B cell (primary cell): ENCODE data around the gene CPED1. TPM values are rescaled to one million over a fixed set of nuclear protein-coding genes. Genes with fewer than 3 reads are reported as not detected.

ENCODE experiments used
- ATAC-seq: fragments of 200-7000 bp; cut with Tn5 transposase; one replicate; pipeline ENCODE4 v1.10.0; 2021; ENCODE audit warnings: low read depth, mild to moderate bottlenecking, moderate number of reproducible peaks, moderate library complexity
- CTCF ChIA-PET: fragments of 350-600 bp; sonication (Branson Sonifier 250); formaldehyde crosslinking; loops from one replicate; lab custom pipeline; 2021; ENCODE audit warnings: antibody characterized with exemption, inconsistent platforms; lab: Charles Lee
- POLR2A ChIA-PET: fragments of 350-600 bp; sonication (Branson Sonifier 250); formaldehyde crosslinking; loops from one replicate; lab custom pipeline; 2021; ENCODE audit warnings: antibody characterized with exemption; lab: Charles Lee
- DNase-seq: peaks from one replicate; pipeline ENCODE4 v3.0.0; 2013
- H2AFZ ChIP-seq: 2 replicates; pipeline ENCODE4 v1.6.1; 2012; ENCODE audit warnings: mild to moderate bottlenecking, low read depth, low read length; ENCODE audit not compliant: insufficient read depth, poor library complexity, severe bottlenecking
- H3K27ac ChIP-seq, 2 donors: 1 replicate in 1 of 2; 2 replicates in 1 of 2; pipeline ENCODE4 v1.5.1; 2012 to 2013; ENCODE audit warnings: low read length in 2 of 2, mild to moderate bottlenecking in 2 of 2, moderate library complexity in 1 of 2
- H3K27me3 ChIP-seq, 4 experiments: fragments of 200-600 bp in 1 of 4; sonication (generic) in 1 of 4; replicated peaks in 1 of 4; 1 replicate in 2 of 4; 2 replicates in 2 of 4; pipeline versions ENCODE4 v1.6.1 to v1.7.0; 2013 to 2016; ENCODE audit warnings: low read length in 3 of 4, mild to moderate bottlenecking in 2 of 4, mixed read lengths in 1 of 4, moderate library complexity in 1 of 4; ENCODE audit not compliant: insufficient read depth in 4 of 4, control insufficient read depth in 3 of 4; ENCODE audit errors: control extremely low read depth in 1 of 4
- H3K36me3 ChIP-seq, 2 experiments: replicated peaks in 1 of 2; 1 replicate in 1 of 2; 2 replicates in 1 of 2; pipeline versions ENCODE4 v1.6.1 to v1.7.1; 2013; ENCODE audit warnings: low read length in 1 of 2; ENCODE audit not compliant: insufficient read depth in 2 of 2, control insufficient read depth in 1 of 2; ENCODE audit errors: control extremely low read depth in 1 of 2, extremely low read depth in 1 of 2
- H3K4me1 ChIP-seq, 2 donors: fragments of 200-600 bp in 1 of 2; sonication (generic) in 1 of 2; 1 replicate in 1 of 2; 2 replicates in 1 of 2; pipeline versions ENCODE4 v1.5.1 to v1.6.1; 2013 to 2017; ENCODE audit warnings: low read length in 2 of 2; ENCODE audit not compliant: control insufficient read depth in 2 of 2, insufficient read depth in 2 of 2
- H3K4me2 ChIP-seq: replicated peaks from 2 replicates; pipeline ENCODE3; 2012; ENCODE audit warnings: mild to moderate bottlenecking, low read depth, low read length; ENCODE audit not compliant: poor library complexity, severe bottlenecking
- H3K4me3 ChIP-seq, 5 experiments: fragments of 200-600 bp in 1 of 5; sonication (generic) in 1 of 5; 1 replicate in 3 of 5; 2 replicates in 2 of 5; pipeline versions ENCODE4 v1.5.1 to v1.7.0; 2011 to 2016; ENCODE audit warnings: low read length in 4 of 5, mild to moderate bottlenecking in 4 of 5, low read depth in 2 of 5, control low read depth in 1 of 5, moderate library complexity in 1 of 5; ENCODE audit not compliant: insufficient read depth in 1 of 5; ENCODE audit errors: control extremely low read depth in 1 of 5, extremely low read depth in 1 of 5
- H3K79me2 ChIP-seq: fragments of 200-600 bp; sonication (generic); one replicate; pipeline ENCODE4 v1.6.0; 2016; ENCODE audit warnings: low read length; ENCODE audit not compliant: control insufficient read depth, insufficient read depth
- H3K9ac ChIP-seq: fragments of 200-600 bp; sonication (generic); 2 replicates; pipeline ENCODE4 v1.6.1; 2017; ENCODE audit warnings: mild to moderate bottlenecking, low read length, moderate library complexity
- H3K9me3 ChIP-seq, 3 donors: one replicate each; pipeline versions ENCODE4 v1.6.1 to v1.7.1; 2013; ENCODE audit warnings: low read length in 2 of 3; ENCODE audit not compliant: control insufficient read depth in 2 of 3, insufficient read depth in 1 of 3; ENCODE audit errors: control extremely low read depth in 1 of 3
- H4K20me1 ChIP-seq: 2 replicates; pipeline ENCODE4 v1.6.0; 2012; ENCODE audit warnings: mild to moderate bottlenecking, low read length; ENCODE audit not compliant: insufficient read depth, control insufficient read depth, poor library complexity, severe bottlenecking
- H3K27ac Mint-ChIP-seq: one replicate; pipeline ENCODE4 v1.8.0; 2021; ENCODE audit warnings: mixed read lengths
- H3K27me3 Mint-ChIP-seq: one replicate; pipeline ENCODE4 v1.8.0; 2021; ENCODE audit warnings: mixed read lengths
- H3K4me1 Mint-ChIP-seq: one replicate; pipeline ENCODE4 v1.8.0; 2021; ENCODE audit warnings: mixed read lengths
- H3K4me3 Mint-ChIP-seq: one replicate; pipeline ENCODE4 v1.8.0; 2021; ENCODE audit warnings: mixed read lengths
- H3K9me3 Mint-ChIP-seq: one replicate; pipeline ENCODE4 v1.8.0; 2022; ENCODE audit warnings: mixed read lengths; ENCODE audit not compliant: insufficient read depth
- CTCF ChIP-seq: fragments of 200-600 bp; IDR thresholded peaks from one replicate; pipeline ENCODE4 v1.8.0; 2022; ENCODE audit warnings: antibody characterized with exemption, mild to moderate bottlenecking
- EZH2 ChIP-seq: IDR thresholded peaks from 2 replicates; pipeline ENCODE4 v1.6.1; 2012; ENCODE audit warnings: borderline replicate concordance, low read depth, mild to moderate bottlenecking, moderate library complexity, low read length; ENCODE audit not compliant: insufficient read depth, poor library complexity, severe bottlenecking
- WGBS: methylation state at CpG from one replicate; pipeline ENCODE4 v1.1.5; 2013; ENCODE audit warnings: missing lambda C conversion rate; ENCODE audit not compliant: insufficient coverage; 5-methylcytosine and 5-hydroxymethylcytosine counted together
- intact Hi-C: fragments of 100-400 bp; cut with micrococcal nuclease; formaldehyde crosslinking; loops from one replicate; pipeline ENCODE4 v1.10.0; 2022
- polyA plus RNA-seq: library from polyadenylated mRNA; depleted of rRNA; stranded (reverse); fragments of >200 nt; gene quantifications from 2 replicates; pipeline ENCODE4 v1.2.3, GENCODE V29; 2012
- total RNA-seq, 2 donors: library from RNA; stranded (reverse); fragments of 120-200 nt in 1 of 2; gene quantifications; 1 replicate in 1 of 2; 2 replicates in 1 of 2; pipeline versions ENCODE4 v1.2.3 to v1.2.4, GENCODE V29; 2013 to 2022

CPED1 gene
- total and polyA plus RNA-seq, 2 donors (not counting 1 experiment from before 2014, with no cell fraction given): 0.44 to 3.8 TPM

GRCh38 chr7:120996333-120996987, 7.9 kb downstream of the CPED1 start:
- Histone ChIP-seq H3K79me2 (no peaks in the 10 kb centered on the region), H2AFZ (no peak overlapping the region), H3K36me3 (no peaks in the 10 kb centered on the region), H3K4me3 (no peak overlapping the region), H3K4me1 (peaks cover 14 to 19% of the 10 kb centered on the region in 2 donors), H4K20me1 (no peaks in the 10 kb centered on the region), H3K9ac (no peak overlapping the region), H3K9me3 (no peaks in the 10 kb centered on the region), H3K27me3 (peaks cover 0 to 3% (median 0%) of the 10 kb centered on the region in 4 experiments), H3K27ac (no peak overlapping the region), H3K4me2 (peak overlapping the region; percentile 0)
- intact Hi-C loops: no loop called here
- Mint-ChIP-seq H3K27me3 (peaks cover 31% of the 10 kb centered on the region), H3K4me3 (no peak overlapping the region), H3K4me1 (peaks cover 15% of the 10 kb centered on the region), H3K9me3 (no peaks in the 10 kb centered on the region), H3K27ac (no peak overlapping the region)
- peak; percentile 40 for DNase-seq
- ChIA-PET POLR2A (no interaction called here), CTCF (interaction anchor here (1.4 kb wide), 1 partner anchor 9 kb away, joined by 7 read pairs; no protein-coding TSS in a partner anchor)
- WGBS: 32% methylated on average over 2 of the region's 2 CpGs
- TF ChIP-seq EZH2: no peak
- no peak for TF ChIP-seq CTCF
- ATAC-seq: no peak

GRCh38 chr7:120996988-120997345, 8.5 kb downstream of the CPED1 start:
- POLR2A ChIA-PET: no interaction called here

More at GRCh38 chr7:120996988-120997345, 8.5 kb downstream of the CPED1 start:
- peaks cover 14% of the 10 kb centered on the region for H3K4me1 Mint-ChIP-seq
- Histone ChIP-seq H3K4me3 (no peak overlapping the region), H3K9ac (no peak overlapping the region), H2AFZ (no peak overlapping the region), H3K36me3 (no peaks in the 10 kb centered on the region), H3K79me2 (no peaks in the 10 kb centered on the region), H4K20me1 (no peaks in the 10 kb centered on the region), H3K27ac (no peak overlapping the region), H3K9me3 (no peaks in the 10 kb centered on the region), H3K4me1 (peaks cover 14 to 19% of the 10 kb centered on the region in 2 donors), H3K27me3 (peaks cover 0 to 3% (median 0%) of the 10 kb centered on the region in 4 experiments), H3K4me2 (peak overlapping the region; percentile 0)
- H3K27me3 Mint-ChIP-seq: peaks cover 28% of the 10 kb centered on the region
- TF ChIP-seq CTCF: no peak
- TF ChIP-seq EZH2: no peak
- no peak overlapping the region for H3K4me3 Mint-ChIP-seq
- no peak for ATAC-seq
- CTCF ChIA-PET: interaction anchor here (1.4 to 2.8 kb wide), 2 partner anchors 8 to 10 kb away, joined by 7 to 19 read pairs; partner anchors contain the start of gene CPED1
- H3K27ac Mint-ChIP-seq: no peak overlapping the region
- DNase-seq: no peak
- intact Hi-C loops: no loop called here
- H3K9me3 Mint-ChIP-seq: no peaks in the 10 kb centered on the region
